ENCODE measurements around the gene SINHCAF. TPM values are rescaled to one million over a fixed set of nuclear protein-coding genes. Genes with fewer than 3 reads are reported as not detected.

SINHCAF gene
- total RNA-seq, 1 experiment from 2014 or later, result 497 TPM

DNA sequence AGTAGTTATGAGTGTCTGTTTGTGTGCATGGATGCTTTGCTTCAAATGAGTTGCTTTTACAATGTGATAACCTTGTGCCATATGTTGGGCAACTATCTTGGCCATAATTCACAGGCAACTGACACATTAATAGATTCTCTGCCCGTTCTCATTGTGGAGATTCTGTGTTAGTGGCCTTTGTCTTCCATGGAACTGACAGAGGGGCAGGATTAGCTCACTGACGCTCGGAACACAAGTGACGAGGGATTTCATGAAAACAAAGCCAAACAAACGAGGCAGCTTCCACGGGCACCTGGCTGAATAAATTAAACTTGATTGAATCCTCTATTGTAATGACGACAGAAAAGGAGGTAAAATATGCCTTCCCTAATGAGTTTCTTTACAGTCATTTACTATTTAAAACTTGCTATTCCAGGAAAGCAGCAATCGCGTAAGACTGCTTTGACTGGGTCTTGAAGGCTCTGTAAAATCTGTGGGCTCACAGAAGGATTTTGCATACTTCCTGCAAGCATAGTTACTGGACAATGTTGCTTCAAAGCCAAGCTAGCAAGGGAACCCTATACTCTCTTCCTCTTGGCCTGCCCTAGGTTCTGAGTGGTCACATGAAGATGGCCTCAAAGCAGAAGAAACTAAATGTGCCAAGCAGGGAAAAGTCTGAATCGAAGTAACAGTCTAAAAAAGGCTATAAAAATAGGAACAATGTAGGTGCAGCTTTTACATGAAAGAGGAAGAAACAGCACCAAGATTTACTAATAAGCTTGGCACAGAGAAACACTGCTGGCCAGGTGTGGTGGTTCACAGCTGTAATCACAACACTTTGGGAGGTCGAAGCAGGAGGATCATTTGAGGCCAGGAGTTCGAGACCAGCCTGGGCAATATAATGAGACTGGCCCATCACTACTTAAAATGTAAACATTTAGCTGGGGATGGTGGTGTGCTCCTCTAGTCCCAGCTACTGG, 28.1 kb upstream of the SINHCAF start:
- Histone ChIP-seq H3K23ac (ENCODE audit: insufficient read length, low read depth, low read length) (no peak overlapping the region), H2BK20ac (ENCODE audit: low read depth, low read length, poor library complexity, severe bottlenecking) (no peak overlapping the region), H3K56ac (ENCODE audit: insufficient read length, low read depth, low read length) (no peak overlapping the region), H3K4me1 (ENCODE audit: insufficient read depth, low read length) (no peaks in the 10 kb centered on the region; the same call in 1 of the 2 replicates), H2AFZ (ENCODE audit: low read length) (peak overlapping the region; percentile 73), H4K5ac (ENCODE audit: insufficient read length, low read depth, low read length) (no peak overlapping the region), H3K23me2 (ENCODE audit: insufficient read length, low read depth, low read length, poor library complexity, severe bottlenecking) (no peaks in the 10 kb centered on the region), H3K27ac (ENCODE audit: insufficient read length, low read depth, low read length) (no peak overlapping the region), H3K79me1 (ENCODE audit: insufficient read depth, low read depth, low read length, poor library complexity, severe bottlenecking) (no peaks in the 10 kb centered on the region), H3K4ac (ENCODE audit: low read depth, low read length) (no peak overlapping the region), H2BK15ac (ENCODE audit: low read depth, low read length) (no peak overlapping the region), H2BK120ac (ENCODE audit: low read depth, low read length, poor library complexity, severe bottlenecking) (no peak overlapping the region), H3K9me3 (ENCODE audit: control insufficient read depth, low read depth, low read length) (no peaks in the 10 kb centered on the region), H4K8ac (replicated peaks; ENCODE audit: insufficient read length, low read depth, low read length) (no peak overlapping the region), H2BK12ac (ENCODE audit: insufficient read length, low read depth, low read length) (no peak overlapping the region), H4K91ac (ENCODE audit: insufficient read length, low read depth, low read length) (no peak overlapping the region), H3K18ac (ENCODE audit: insufficient read length, low read depth, low read length) (peak overlapping the region; percentile 34), H3K27me3 (ENCODE audit: insufficient read depth, low read length) (no peaks in the 10 kb centered on the region), H3T11ph (ENCODE audit: low read length) (peak overlapping the region; percentile 77), H3K14ac (ENCODE audit: insufficient read depth, low read length) (peak overlapping the region; percentile 71; the same call in 1 of the 2 replicates), H3K9ac (ENCODE audit: extremely low read depth, insufficient read length, low read length) (no peak overlapping the region), H2BK5ac (ENCODE audit: insufficient read length, low read length) (no peak overlapping the region), H2AK5ac (ENCODE audit: insufficient read length, low read length) (no peak overlapping the region), H3K79me2 (ENCODE audit: insufficient read depth, low read length) (no peaks in the 10 kb centered on the region), H3K4me2 (ENCODE audit: insufficient read depth, insufficient read length, low read length) (no peak overlapping the region), H4K20me1 (ENCODE audit: control insufficient read depth, insufficient read depth, insufficient read length) (no peaks in the 10 kb centered on the region)
- Mint-ChIP-seq H3K27me3 (ENCODE audit: low read depth) (no peaks in the 10 kb centered on the region), H3K4me3 (no peak overlapping the region), H3K4me1 (peaks cover 11 to 12% of the 10 kb centered on the region in 2 experiments), H3K9me3 (no peaks in the 10 kb centered on the region), H3K36me3 (ENCODE audit: insufficient read depth in 1 of 3, low read depth in 3 of 3) (no peaks in the 10 kb centered on the region), H3K27ac (peak overlapping the region in 2 of 3 experiments; percentile 32 to 81; a peak in 3 of 7 replicates)
- no peak for DNase-seq
- no peak for TF ChIP-seq CTCF (conservative IDR thresholded peaks at IDR 0.05)
- WGBS (ENCODE audit: extremely low coverage, insufficient read length, low lambda C conversion rate), result no CpG with 5 or more reads among the region's 12 CpGs

All from H9 (cell line).